ENCODE results near the gene IL17RD.

- TF ChIP-seq CTCF (IDR thresholded peaks at IDR 0.05) (no peak), EZH2 (IDR thresholded peaks at IDR 0.05; ENCODE audit: borderline replicate concordance, insufficient read depth, low read depth, low read length, poor library complexity, severe bottlenecking) (no peak)
Observed at GRCh38 chr3:57093971-57094535, 71.1 kb downstream of the IL17RD start.

All from B cell (primary cell).